ENCODE measurements around the gene MPV17L.
"Not testable (repeated sequence)": the region's sequence is repeated elsewhere in the genome, so short reads cannot be mapped to it uniquely, and the experiment has no call there.

MPV17L gene

DNA sequence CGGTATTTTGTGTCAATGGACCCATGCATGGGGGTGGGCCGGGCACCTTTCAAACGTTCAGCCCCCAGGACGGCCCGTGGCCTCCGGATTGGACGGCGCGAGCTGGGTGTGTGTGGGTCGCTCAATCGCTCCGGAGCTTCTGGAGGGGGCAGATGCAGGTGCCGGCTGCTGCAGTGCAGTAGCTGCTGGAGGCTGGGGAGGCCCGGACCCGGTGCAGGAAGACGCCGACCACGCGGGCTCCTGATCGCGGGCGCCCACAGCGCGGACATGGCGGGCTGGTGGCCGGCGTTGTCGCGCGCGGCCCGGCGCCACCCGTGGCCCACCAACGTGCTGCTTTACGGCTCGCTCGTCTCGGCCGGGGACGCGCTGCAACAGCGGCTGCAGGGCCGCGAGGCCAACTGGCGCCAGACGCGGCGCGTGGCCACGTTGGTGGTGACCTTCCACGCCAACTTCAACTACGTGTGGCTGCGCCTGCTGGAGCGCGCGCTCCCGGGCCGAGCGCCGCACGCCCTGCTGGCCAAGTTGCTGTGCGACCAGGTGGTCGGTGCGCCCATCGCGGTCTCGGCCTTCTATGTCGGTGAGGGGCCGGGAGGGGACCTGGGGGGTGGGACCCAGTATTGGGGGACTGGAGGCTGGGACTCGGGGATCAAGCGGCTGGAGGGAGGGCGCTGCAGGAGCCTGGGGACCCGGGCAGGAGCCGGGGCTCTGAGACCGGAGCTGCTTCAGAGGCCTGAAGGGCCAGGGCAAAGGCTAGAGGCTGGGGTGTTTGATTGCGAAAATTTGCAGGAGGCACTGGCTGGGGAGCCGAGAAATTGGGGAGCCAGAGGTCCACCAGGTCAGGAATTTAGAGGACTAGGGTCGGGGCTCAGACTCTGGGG, at the start of gene MPV17L:
MPV17L (plus strand) TSS at position 124 of the 878 bp plus-strand sequence; CDS start at position 268, 144 bp downstream.
- H3K36me3 ChIP-seq; H3K27me3 ChIP-seq (ENCODE audit: insufficient read depth, low read depth, severe bottlenecking); H3K9me3 ChIP-seq (ENCODE audit: severe bottlenecking); H3K27ac ChIP-seq; DNase-seq; H3K4me3 ChIP-seq (ENCODE audit: low read depth, low read length): not testable (repeated sequence)

DNA sequence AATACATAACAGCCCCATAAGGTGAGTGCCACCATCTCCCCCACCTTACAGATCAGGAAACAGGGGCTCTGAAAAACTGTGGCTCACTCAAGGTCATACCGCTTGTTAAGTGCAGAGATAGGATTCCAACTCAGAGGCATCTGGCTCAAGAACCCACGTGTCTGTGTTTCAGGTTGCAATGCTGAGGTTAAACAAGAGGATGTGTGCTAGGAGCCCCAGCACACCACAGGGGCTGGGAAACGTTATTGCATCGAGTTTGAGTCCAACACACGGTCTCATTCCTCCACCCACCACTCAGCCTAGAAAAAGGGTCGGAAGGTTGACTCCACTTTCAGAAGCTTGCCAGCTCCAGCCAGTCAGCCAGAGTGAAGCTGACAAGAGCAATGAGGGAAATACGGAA, 46.8 kb upstream of the MPV17L start:
- DNase-seq; H3K9me3 ChIP-seq (ENCODE audit: severe bottlenecking); H3K27ac ChIP-seq; H3K4me3 ChIP-seq (ENCODE audit: low read depth, low read length); H3K36me3 ChIP-seq; H3K27me3 ChIP-seq (ENCODE audit: insufficient read depth, low read depth, severe bottlenecking): not testable (repeated sequence)

DNA sequence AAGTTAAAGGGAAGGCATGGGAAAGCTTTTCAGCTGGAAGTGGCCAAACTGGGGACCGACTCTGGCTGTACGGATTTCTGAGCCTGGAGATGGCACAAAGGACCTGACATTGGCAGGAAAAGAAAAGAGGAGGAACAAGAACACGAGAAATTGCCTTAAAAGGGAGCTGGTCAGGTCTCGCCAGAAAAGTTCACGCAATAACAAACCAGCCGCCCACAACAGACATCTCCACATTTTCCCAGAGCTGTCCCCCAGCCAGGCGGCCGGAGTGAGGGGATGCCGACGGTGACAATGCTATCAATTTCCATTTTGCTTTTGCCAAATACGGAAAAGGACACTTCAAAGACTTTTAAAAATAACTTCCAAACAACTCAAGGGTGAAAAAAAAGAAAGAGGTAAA, 44.3 kb upstream of the MPV17L start:
- not testable (repeated sequence) for H3K27me3 ChIP-seq (ENCODE audit: insufficient read depth, low read depth, severe bottlenecking); H3K27ac ChIP-seq; DNase-seq; H3K9me3 ChIP-seq (ENCODE audit: severe bottlenecking); H3K36me3 ChIP-seq; H3K4me3 ChIP-seq (ENCODE audit: low read depth, low read length)

DNA sequence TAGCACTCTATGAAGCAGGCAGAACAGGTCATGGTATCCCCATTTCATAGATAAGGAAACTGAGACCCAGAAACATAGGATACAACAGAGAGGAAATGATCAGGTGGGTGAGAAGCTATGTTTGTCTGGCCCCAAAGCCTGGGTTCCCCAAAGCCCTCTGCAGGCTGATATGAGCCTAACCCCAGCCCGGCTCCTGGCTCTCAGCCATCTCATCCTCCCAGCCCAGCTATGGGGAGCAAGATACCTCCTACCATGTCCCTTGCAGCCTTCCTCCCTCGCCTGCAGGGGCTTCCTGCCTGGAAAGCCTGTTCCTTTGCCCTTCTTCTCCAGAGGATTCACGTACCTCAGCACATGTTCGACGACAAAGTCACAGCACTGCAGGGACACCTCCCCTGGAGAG, 43.8 kb upstream of the MPV17L start:
- not testable (repeated sequence) for H3K36me3 ChIP-seq; DNase-seq; H3K27me3 ChIP-seq (ENCODE audit: insufficient read depth, low read depth, severe bottlenecking); H3K4me3 ChIP-seq (ENCODE audit: low read depth, low read length); H3K9me3 ChIP-seq (ENCODE audit: severe bottlenecking); H3K27ac ChIP-seq

DNA sequence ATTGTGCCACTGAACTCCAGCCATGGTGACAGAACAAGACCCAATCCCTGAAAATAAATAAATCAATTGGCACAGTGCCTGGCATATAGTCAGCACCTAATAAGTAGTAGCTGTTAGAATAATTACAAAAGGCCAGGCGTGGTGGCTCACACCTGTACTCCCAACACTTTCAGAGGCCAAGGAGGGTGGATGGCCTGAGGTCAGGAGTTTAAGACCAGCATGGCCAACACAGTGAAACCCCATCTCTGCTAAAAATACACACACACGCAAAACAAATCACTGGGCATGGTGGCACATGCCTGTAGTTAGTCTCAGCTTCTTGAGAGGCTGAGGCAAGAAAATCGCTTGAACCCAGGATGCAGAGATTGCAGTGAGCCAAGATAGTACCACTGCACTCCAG, 42.7 kb upstream of the MPV17L start:
- H3K27ac ChIP-seq; H3K36me3 ChIP-seq; H3K4me3 ChIP-seq (ENCODE audit: low read depth, low read length); H3K27me3 ChIP-seq (ENCODE audit: insufficient read depth, low read depth, severe bottlenecking); H3K9me3 ChIP-seq (ENCODE audit: severe bottlenecking); DNase-seq: not testable (repeated sequence)

DNA sequence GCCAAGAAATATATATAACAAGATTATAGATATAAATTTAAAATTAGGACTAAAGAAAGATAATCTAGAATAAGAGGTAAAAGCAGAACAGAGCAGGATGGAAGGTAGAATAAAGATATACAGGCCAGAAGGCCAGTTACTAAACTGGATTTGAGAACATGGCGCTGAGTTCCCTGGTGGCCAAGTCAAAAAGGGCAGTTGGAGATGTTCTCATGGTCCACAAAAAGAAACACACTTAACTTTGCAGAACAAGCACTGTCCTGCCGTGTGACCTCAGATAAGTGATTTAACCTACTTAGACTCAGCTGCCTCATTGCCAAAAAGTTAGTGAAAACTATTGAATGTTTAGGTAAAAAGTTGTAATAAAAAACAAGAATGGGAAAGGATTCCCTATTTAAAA, 40.7 kb upstream of the MPV17L start:
- not testable (repeated sequence) for H3K9me3 ChIP-seq (ENCODE audit: severe bottlenecking); H3K4me3 ChIP-seq (ENCODE audit: low read depth, low read length); H3K36me3 ChIP-seq; DNase-seq; H3K27me3 ChIP-seq (ENCODE audit: insufficient read depth, low read depth, severe bottlenecking); H3K27ac ChIP-seq

DNA sequence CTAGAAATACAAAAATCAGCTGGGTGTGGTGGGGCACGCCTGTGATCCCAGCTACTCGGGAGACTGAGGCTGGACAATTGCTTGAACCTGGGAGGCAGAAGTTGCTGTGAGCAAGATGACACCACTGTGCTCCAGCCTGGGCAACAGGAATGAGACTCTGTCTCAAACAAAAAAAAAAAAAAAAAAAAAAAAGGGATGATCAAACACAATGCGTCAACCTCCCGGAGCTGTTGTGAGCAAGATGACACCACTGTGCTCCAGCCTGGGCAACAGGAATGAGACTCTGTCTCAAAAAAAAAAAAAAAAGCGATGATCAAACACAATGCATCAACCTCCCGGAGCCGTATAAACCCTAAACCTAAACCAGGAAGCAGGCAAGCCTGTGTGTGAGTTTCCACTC, 38.1 kb upstream of the MPV17L start:
- not testable (repeated sequence) for H3K27me3 ChIP-seq (ENCODE audit: insufficient read depth, low read depth, severe bottlenecking); H3K36me3 ChIP-seq; H3K4me3 ChIP-seq (ENCODE audit: low read depth, low read length); H3K9me3 ChIP-seq (ENCODE audit: severe bottlenecking); DNase-seq; H3K27ac ChIP-seq

DNA sequence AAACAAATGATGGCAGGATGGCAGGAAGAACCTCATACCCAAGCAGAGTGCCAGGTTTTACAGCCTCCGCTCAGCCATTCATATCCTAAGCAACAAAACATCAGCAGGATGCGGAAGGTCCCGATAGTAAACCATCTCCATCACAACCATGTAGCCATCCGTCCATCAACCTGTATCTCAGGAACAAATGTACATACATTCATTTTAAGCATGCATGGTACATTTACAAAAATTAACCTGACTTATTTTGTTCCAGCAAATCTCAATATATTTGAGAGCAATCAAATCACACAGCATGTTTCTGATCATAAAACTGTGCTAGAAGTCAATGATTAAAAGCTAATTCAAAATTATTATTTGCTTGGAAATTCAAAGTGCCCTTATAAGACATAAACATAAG, 17.4 kb upstream of the MPV17L start, which contains the start of gene NPIPA5:
NPIPA5 (minus strand) TSS at position 101 of the 400 bp plus-strand sequence; CDS start at position 101, 0 bp downstream.
- H3K27ac ChIP-seq; H3K36me3 ChIP-seq; H3K4me3 ChIP-seq (ENCODE audit: low read depth, low read length); H3K27me3 ChIP-seq (ENCODE audit: insufficient read depth, low read depth, severe bottlenecking); H3K9me3 ChIP-seq (ENCODE audit: severe bottlenecking); DNase-seq: not testable (repeated sequence)

DNA sequence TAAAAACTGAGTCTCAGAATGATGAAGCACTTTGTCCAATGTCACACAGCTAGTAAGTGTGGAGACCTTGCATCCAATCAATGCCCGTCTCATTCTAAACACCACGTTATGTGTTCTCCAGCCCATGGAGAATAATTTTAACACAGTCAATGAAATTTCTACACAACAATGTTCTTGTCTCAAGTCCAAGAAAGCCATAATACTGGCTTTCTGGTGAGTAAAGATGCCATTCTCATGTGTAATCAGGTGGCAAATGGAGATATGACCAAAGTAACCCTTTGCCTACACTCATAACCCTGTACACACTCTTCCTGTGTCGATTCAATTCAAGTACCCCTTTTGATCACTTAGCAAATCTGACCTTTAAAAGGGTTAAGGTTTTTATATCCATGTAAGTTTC, 12.7 kb upstream of the MPV17L start:
- H3K36me3 ChIP-seq; H3K4me3 ChIP-seq (ENCODE audit: low read depth, low read length); H3K27ac ChIP-seq; H3K27me3 ChIP-seq (ENCODE audit: insufficient read depth, low read depth, severe bottlenecking); DNase-seq; H3K9me3 ChIP-seq (ENCODE audit: severe bottlenecking): not testable (repeated sequence)

DNA sequence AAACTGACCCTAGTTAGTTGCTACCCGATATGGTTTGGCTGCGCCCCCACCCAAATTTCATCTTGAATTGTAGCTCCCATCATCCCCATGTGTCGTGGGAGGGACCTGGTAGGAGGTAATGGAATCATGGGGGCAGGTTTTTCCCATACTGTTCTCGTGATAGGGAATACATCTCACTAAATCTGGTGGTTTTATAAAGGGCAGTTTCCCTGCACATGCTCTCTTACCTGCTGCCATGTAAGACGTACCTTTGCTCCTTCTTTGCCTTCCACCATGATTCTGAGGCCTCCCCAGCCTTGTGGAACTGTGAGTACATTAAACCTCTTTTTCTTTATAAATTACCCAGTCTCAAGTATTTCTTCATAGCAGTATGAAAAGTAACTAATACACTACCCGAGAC, 7.5 kb upstream of the MPV17L start:
- not testable (repeated sequence) for H3K4me3 ChIP-seq (ENCODE audit: low read depth, low read length); H3K27ac ChIP-seq; H3K27me3 ChIP-seq (ENCODE audit: insufficient read depth, low read depth, severe bottlenecking); H3K36me3 ChIP-seq; H3K9me3 ChIP-seq (ENCODE audit: severe bottlenecking); DNase-seq

DNA sequence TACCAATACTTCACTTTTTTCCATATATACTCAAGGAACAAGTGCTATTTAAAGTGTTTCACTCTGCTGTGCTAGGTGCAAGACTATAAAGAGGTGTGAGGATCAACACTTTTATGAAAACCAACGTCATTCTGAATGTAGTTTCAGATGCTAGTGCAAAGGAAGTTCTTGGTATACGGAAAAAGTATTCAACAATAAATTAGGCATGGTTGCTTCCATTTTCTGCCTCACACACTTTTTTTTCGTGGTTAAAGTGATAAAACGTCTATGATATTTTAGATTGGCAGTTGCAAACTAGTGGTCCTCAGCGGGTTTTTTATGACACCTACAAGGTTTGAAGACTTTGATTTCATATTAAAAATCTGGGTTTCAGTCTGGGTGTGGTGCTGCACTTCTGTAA, 5.6 kb upstream of the MPV17L start:
- DNase-seq; H3K4me3 ChIP-seq (ENCODE audit: low read depth, low read length); H3K27ac ChIP-seq; H3K27me3 ChIP-seq (ENCODE audit: insufficient read depth, low read depth, severe bottlenecking); H3K9me3 ChIP-seq (ENCODE audit: severe bottlenecking); H3K36me3 ChIP-seq: not testable (repeated sequence)

DNA sequence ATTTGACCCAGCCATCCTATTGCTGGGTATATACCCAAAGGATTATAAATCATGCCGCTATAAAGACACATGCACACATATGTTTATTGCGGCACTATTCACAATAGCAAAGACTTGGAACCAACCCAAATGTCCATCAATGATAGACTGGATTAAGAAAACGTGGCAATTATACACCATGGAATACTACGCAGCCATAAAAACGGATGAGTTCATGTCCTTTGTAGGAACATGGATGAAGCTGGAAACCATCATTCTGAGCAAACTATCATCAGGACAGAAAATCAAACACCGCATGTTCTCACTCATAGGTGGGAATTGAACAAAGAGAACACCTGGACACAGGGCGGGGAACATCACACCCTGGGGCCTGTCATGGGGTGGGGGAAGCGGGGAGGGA, 2.5 kb upstream of the MPV17L start:
- not testable (repeated sequence) for DNase-seq; H3K27me3 ChIP-seq (ENCODE audit: insufficient read depth, low read depth, severe bottlenecking); H3K36me3 ChIP-seq; H3K9me3 ChIP-seq (ENCODE audit: severe bottlenecking); H3K27ac ChIP-seq; H3K4me3 ChIP-seq (ENCODE audit: low read depth, low read length)

DNA sequence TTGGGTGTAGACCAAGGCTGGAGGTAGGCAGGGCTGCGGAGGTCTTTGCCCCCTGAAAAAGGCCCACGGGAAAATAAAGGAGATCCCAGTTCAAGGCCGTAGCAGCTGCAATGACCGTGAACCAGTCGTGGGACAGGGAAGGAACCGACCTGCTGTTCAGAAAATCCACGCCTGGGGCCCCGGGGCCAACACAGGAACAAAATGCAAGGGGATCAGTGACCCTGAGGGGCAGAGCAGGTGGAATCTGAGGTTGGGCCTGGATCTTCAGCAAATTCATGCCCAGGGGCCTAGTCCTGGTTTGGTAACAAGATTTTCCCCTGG, 915 bp downstream of the MPV17L start:
- not testable (repeated sequence) for H3K27ac ChIP-seq; H3K27me3 ChIP-seq (ENCODE audit: insufficient read depth, low read depth, severe bottlenecking); H3K36me3 ChIP-seq; H3K4me3 ChIP-seq (ENCODE audit: low read depth, low read length); DNase-seq; H3K9me3 ChIP-seq (ENCODE audit: severe bottlenecking)

All from WERI-Rb-1 (cell line).